ENCODE measurements around the gene KCTD15.

DNA sequence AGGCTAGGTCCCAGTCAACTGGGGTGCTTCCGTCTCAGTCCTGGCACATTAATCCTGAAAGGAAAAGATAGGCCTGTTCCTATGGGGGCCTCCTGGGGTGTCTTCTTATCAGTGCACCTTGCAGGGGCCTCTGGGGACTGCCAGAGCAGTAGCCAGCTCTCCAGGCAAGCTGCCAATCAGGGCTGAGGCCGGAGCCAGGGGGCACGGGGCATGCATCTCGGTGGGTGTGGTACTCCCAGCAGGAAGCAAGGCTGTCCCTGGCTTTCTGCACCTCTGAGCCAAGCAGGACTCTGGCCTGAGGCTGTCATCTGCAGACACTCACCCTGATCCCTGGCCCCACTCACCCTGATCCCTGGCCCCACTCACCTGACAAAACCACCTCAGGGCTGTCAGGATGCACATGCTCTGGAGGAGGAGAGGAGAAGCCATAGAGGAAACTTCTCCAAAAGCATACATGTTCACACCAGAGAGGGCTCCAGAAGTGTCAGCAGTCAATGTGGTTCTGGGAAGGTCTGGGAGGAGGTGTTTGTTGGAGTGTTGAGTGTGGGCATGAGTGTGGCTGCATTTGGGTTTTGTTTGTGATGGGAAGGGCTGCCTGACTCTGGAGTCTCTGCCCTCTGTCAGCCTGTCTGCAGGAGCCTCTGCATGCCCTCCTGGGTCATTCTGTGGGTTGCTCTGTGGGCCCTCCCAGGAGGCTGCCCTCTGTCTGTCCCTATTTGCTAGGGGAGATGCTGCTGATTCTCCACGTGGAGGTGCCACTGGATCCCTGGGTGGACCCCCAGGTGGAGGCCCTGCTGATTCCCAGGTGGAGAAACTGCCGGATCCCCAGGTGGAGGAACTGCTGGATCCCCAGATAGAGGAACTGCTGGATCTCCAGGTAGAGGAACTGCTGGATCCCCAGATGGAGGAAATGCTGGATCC lies 22.7 kb upstream of the KCTD15 start:
- TF ChIP-seq, protein P1, sequence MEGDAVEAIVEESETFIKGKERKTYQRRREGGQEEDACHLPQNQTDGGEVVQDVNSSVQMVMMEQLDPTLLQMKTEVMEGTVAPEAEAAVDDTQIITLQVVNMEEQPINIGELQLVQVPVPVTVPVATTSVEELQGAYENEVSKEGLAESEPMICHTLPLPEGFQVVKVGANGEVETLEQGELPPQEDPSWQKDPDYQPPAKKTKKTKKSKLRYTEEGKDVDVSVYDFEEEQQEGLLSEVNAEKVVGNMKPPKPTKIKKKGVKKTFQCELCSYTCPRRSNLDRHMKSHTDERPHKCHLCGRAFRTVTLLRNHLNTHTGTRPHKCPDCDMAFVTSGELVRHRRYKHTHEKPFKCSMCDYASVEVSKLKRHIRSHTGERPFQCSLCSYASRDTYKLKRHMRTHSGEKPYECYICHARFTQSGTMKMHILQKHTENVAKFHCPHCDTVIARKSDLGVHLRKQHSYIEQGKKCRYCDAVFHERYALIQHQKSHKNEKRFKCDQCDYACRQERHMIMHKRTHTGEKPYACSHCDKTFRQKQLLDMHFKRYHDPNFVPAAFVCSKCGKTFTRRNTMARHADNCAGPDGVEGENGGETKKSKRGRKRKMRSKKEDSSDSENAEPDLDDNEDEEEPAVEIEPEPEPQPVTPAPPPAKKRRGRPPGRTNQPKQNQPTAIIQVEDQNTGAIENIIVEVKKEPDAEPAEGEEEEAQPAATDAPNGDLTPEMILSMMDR (IDR thresholded peaks at IDR 0.05; ENCODE audit: low read length) = no peak
- TF ChIP-seq EZH2 (IDR thresholded peaks at IDR 0.05; ENCODE audit: borderline replicate concordance, low read length) = no peak
